ENCODE results near the gene SGCA.

The SGCA gene

GRCh38 chr17:50187751-50188530, 22.1 kb downstream of the SGCA start:
- TF ChIP-seq CTCF (IDR thresholded peaks at IDR 0.05; ENCODE audit: insufficient read depth, low read length, missing control alignments) = no peak
- DNase-seq (ENCODE audit: low read depth, low spot score) = no peak
- ChIA-PET POLR2A (interaction anchor here (0.9 to 44.9 kb wide), 10 partner anchors 8 to 110 kb away, joined by 3 to 2316 read pairs (median 21); partner anchors contain the start of genes COL1A1 and TMEM92), CTCF (interaction anchor here (0.8 to 3.1 kb wide), 8 partner anchors 9 to 109 kb away, joined by 3 to 17 read pairs (median 4); partner anchors contain the start of gene COL1A1)
- H3K4me3 ChIP-seq (ENCODE audit: low read depth, low read length) = peak overlapping the region; percentile 12

GRCh38 chr17:50188531-50188920, 22.7 kb downstream of the SGCA start:
- no peak for TF ChIP-seq CTCF (IDR thresholded peaks at IDR 0.05; ENCODE audit: insufficient read depth, low read length, missing control alignments)
- ChIA-PET POLR2A (interaction anchor here (0.9 to 44.9 kb wide), 8 partner anchors 8 to 109 kb away, joined by 4 to 2316 read pairs (median 37); partner anchors contain the start of genes COL1A1 and TMEM92), CTCF (interaction anchor here (0.8 to 3.1 kb wide), 5 partner anchors 8 to 108 kb away, joined by 3 to 17 read pairs (median 4); no protein-coding TSS in a partner anchor)
- peak overlapping the region; percentile 12 for H3K4me3 ChIP-seq (ENCODE audit: low read depth, low read length)
- DNase-seq (ENCODE audit: low read depth, low spot score) = no peak

- ChIA-PET POLR2A (interaction anchor here (0.9 to 44.9 kb wide), 7 partner anchors 7 to 108 kb away, joined by 4 to 2316 read pairs (median 43); partner anchors contain the start of genes COL1A1 and TMEM92), CTCF (interaction anchor here (3.1 kb wide), 1 partner anchor 80 kb away, joined by 17 read pairs; no protein-coding TSS in a partner anchor)
- no peak for DNase-seq (ENCODE audit: low read depth, low spot score)
Observed at GRCh38 chr17:50188921-50189549, 23.2 kb downstream of the SGCA start.

GRCh38 chr17:50189550-50190292, 23.9 kb downstream of the SGCA start:
- CTCF ChIA-PET = interaction anchor here (1.2 to 3.1 kb wide), 5 partner anchors 78 to 84 kb away, joined by 4 to 17 read pairs (median 5); partner anchors contain the start of gene TMEM92
- TF ChIP-seq CTCF (IDR thresholded peaks at IDR 0.05; ENCODE audit: insufficient read depth, low read length, missing control alignments) = no peak
- DNase-seq (ENCODE audit: low read depth, low spot score) = no peak

More at GRCh38 chr17:50188921-50189549, 23.2 kb downstream of the SGCA start:
- TF ChIP-seq CTCF (IDR thresholded peaks at IDR 0.05; ENCODE audit: insufficient read depth, low read length, missing control alignments) = no peak
- no peak overlapping the region; the same call in 1 of the 2 replicates for H3K4me3 ChIP-seq (ENCODE audit: low read depth, low read length)

GRCh38 chr17:50190293-50190602, 24.4 kb downstream of the SGCA start:
- no peak for DNase-seq (ENCODE audit: low read depth, low spot score)
- no peak overlapping the region; the same call in 1 of the 2 replicates for H3K4me3 ChIP-seq (ENCODE audit: low read depth, low read length)
- no peak for TF ChIP-seq CTCF (IDR thresholded peaks at IDR 0.05; ENCODE audit: insufficient read depth, low read length, missing control alignments)
- ChIA-PET CTCF (interaction anchor here (1.2 to 1.6 kb wide), 4 partner anchors 77 to 84 kb away, joined by 4 to 5 read pairs (median 4); partner anchors contain the start of gene TMEM92), POLR2A (interaction anchor here (1.6 to 44.9 kb wide), 4 partner anchors 10 to 75 kb away, joined by 6 to 2316 read pairs (median 781); partner anchors contain the start of genes COL1A1 and TMEM92)

More at GRCh38 chr17:50189550-50190292, 23.9 kb downstream of the SGCA start:
- H3K4me3 ChIP-seq (ENCODE audit: low read depth, low read length) = no peak overlapping the region; the same call in 1 of the 2 replicates
- POLR2A ChIA-PET = interaction anchor here (1.6 to 44.9 kb wide), 6 partner anchors 7 to 76 kb away, joined by 6 to 2316 read pairs (median 150); partner anchors contain the start of genes COL1A1 and TMEM92

All from AG04449 (cell line).